ENCODE measurements around the gene AFG3L2.

DNA sequence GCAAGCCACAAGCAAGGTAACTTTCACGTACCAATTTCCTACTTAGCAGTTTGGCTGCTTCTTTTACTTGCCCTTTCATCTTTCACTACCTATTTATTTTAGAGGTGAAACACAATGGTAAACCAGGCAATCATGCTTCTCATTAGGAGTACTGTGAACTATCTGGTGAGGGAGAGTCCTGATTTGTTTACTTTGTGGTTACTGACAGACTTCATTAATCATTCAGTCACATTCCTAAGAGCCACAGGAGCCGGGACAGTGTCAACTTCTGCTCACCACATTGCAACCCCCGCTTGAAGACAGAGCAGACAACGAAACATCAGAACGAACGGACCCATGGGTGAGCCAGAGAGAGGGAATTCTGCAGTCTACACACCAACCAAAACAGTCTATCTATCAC lies 40.1 kb downstream of the AFG3L2 start:
- TF ChIP-seq, protein P1, sequence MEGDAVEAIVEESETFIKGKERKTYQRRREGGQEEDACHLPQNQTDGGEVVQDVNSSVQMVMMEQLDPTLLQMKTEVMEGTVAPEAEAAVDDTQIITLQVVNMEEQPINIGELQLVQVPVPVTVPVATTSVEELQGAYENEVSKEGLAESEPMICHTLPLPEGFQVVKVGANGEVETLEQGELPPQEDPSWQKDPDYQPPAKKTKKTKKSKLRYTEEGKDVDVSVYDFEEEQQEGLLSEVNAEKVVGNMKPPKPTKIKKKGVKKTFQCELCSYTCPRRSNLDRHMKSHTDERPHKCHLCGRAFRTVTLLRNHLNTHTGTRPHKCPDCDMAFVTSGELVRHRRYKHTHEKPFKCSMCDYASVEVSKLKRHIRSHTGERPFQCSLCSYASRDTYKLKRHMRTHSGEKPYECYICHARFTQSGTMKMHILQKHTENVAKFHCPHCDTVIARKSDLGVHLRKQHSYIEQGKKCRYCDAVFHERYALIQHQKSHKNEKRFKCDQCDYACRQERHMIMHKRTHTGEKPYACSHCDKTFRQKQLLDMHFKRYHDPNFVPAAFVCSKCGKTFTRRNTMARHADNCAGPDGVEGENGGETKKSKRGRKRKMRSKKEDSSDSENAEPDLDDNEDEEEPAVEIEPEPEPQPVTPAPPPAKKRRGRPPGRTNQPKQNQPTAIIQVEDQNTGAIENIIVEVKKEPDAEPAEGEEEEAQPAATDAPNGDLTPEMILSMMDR (IDR thresholded peaks at IDR 0.05), result no peak
- TF ChIP-seq EZH2 (IDR thresholded peaks at IDR 0.05), result no peak
- no peak for TF ChIP-seq EZH2phosphoT487 (IDR thresholded peaks at IDR 0.05)

Measured in neural progenitor cell (in vitro differentiated cells).